ENCODE results near the gene ACP5.
A peak's percentile ranks its signal among the peaks of the same experiment; 100 is the strongest.

Gene ACP5

GRCh38 chr19:11558881-11559828 lies 18.3 kb downstream of the ACP5 start, which contains the start of gene ELOF1:
Gene ELOF1, minus strand, starts transcription at chr19:11559230. Its CDS starts 4,883 bp downstream, at chr19:11554347.
- no peaks in the 10 kb centered on the region for H3K27me3 ChIP-seq (ENCODE audit: insufficient read depth, poor library complexity, severe bottlenecking)
- H3K4me3 ChIP-seq (replicated peaks; ENCODE audit: insufficient read depth, low read length) = peak within 1 kb of the TSS; percentile 86
- TF ChIP-seq GABPA (IDR thresholded peaks at IDR 0.05; ENCODE audit: low read depth) = peak; percentile 92
- no peak for TF ChIP-seq CTCF (IDR thresholded peaks at IDR 0.05; ENCODE audit: insufficient read depth, low read length)
- no peak; the same call in 1 of the 2 replicates for TF ChIP-seq SPI1 (IDR thresholded peaks at IDR 0.05; ENCODE audit: borderline replicate concordance, low read depth)
- peak; percentile 49 for TF ChIP-seq REST (IDR thresholded peaks at IDR 0.05; ENCODE audit: insufficient replicate concordance, low read depth)
- TF ChIP-seq POLR2AphosphoS5 (IDR thresholded peaks at IDR 0.05; ENCODE audit: low read depth) = peak; percentile 82
- H3K27ac ChIP-seq (replicated peaks) = peak within 1 kb of the TSS; percentile 54
- DNase-seq (ENCODE audit: low read depth in 1 of 2, low spot score in 1 of 2) = peak; percentile 97 to 99

- DNase-seq (ENCODE audit: low read depth in 1 of 2, low spot score in 1 of 2) = no peak
- H3K27ac ChIP-seq (replicated peaks) = no peak overlapping the region
- no peak overlapping the region for H3K4me3 ChIP-seq (replicated peaks; ENCODE audit: insufficient read depth, low read length)
- no peaks in the 10 kb centered on the region for H3K27me3 ChIP-seq (ENCODE audit: insufficient read depth, poor library complexity, severe bottlenecking)
- no peak for TF ChIP-seq REST (IDR thresholded peaks at IDR 0.05; ENCODE audit: insufficient replicate concordance, low read depth)
- no peak for TF ChIP-seq GABPA (IDR thresholded peaks at IDR 0.05; ENCODE audit: low read depth)
- no peak for TF ChIP-seq SPI1 (IDR thresholded peaks at IDR 0.05; ENCODE audit: borderline replicate concordance, low read depth)
- TF ChIP-seq CTCF (IDR thresholded peaks at IDR 0.05; ENCODE audit: insufficient read depth, low read length) = no peak
- no peak for TF ChIP-seq POLR2AphosphoS5 (IDR thresholded peaks at IDR 0.05; ENCODE audit: low read depth)
Measured at GRCh38 chr19:11556634-11557420, 20.6 kb downstream of the ACP5 start.

GRCh38 chr19:11555246-11555645 lies 22.2 kb downstream of the ACP5 start:
- TF ChIP-seq GABPA (IDR thresholded peaks at IDR 0.05; ENCODE audit: low read depth) (no peak), POLR2AphosphoS5 (IDR thresholded peaks at IDR 0.05; ENCODE audit: low read depth) (no peak)
- H3K27me3 ChIP-seq (ENCODE audit: insufficient read depth, poor library complexity, severe bottlenecking) = no peaks in the 10 kb centered on the region
- no peak overlapping the region for H3K4me3 ChIP-seq (replicated peaks; ENCODE audit: insufficient read depth, low read length)
- no peak overlapping the region for H3K27ac ChIP-seq (replicated peaks)
- DNase-seq (ENCODE audit: low read depth in 1 of 2, low spot score in 1 of 2) = no peak

- Histone ChIP-seq H3K4me3 (replicated peaks; ENCODE audit: insufficient read depth, low read length) (no peak overlapping the region), H3K27me3 (ENCODE audit: insufficient read depth, poor library complexity, severe bottlenecking) (no peaks in the 10 kb centered on the region), H3K27ac (replicated peaks) (no peak overlapping the region)
- TF ChIP-seq REST (IDR thresholded peaks at IDR 0.05; ENCODE audit: insufficient replicate concordance, low read depth) = no peak
- TF ChIP-seq GABPA (IDR thresholded peaks at IDR 0.05; ENCODE audit: low read depth) = no peak
- TF ChIP-seq SPI1 (IDR thresholded peaks at IDR 0.05; ENCODE audit: borderline replicate concordance, low read depth) = no peak
- TF ChIP-seq POLR2AphosphoS5 (IDR thresholded peaks at IDR 0.05; ENCODE audit: low read depth) = no peak
- TF ChIP-seq CTCF (IDR thresholded peaks at IDR 0.05; ENCODE audit: insufficient read depth, low read length) = no peak
- DNase-seq (ENCODE audit: low read depth in 1 of 2, low spot score in 1 of 2) = no peak
Measured at GRCh38 chr19:11554160-11554559, 23.3 kb downstream of the ACP5 start.

Data from HL-60 (cell line).